HEK293 (cell line): Measurements from ENCODE around the gene SOAT2.

Experiments used
- TRIM28 ChIP-seq: IDR thresholded peaks from 2 replicates; pipeline ENCODE4 v1.6.1; 2011; ENCODE audit warnings: low read length, control low read depth, borderline replicate concordance
- YY1 ChIP-seq: fragments of 450-650 bp; formaldehyde crosslinking; IDR thresholded peaks from 2 replicates; pipeline ENCODE4 v1.5.1; 2018; ENCODE audit warnings: missing biosample characterization, missing genetic modification characterization
- ZBTB1 ChIP-seq: fragments of 450-650 bp; formaldehyde crosslinking; IDR thresholded peaks from 2 replicates; pipeline ENCODE4 v1.5.1; 2016; ENCODE audit warnings: missing biosample characterization, missing genetic modification characterization
- ZNF239 ChIP-seq: fragments of 450-650 bp; formaldehyde crosslinking; IDR thresholded peaks from 2 replicates; pipeline ENCODE4 v1.5.1; 2016; ENCODE audit warnings: missing biosample characterization, missing genetic modification characterization
- ZNF302 ChIP-seq: fragments of 450-650 bp; formaldehyde crosslinking; IDR thresholded peaks from 2 replicates; pipeline ENCODE4 v1.5.1; 2016; ENCODE audit warnings: missing biosample characterization, missing genetic modification characterization, low read depth
- ZNF354C ChIP-seq: fragments of 450-650 bp; formaldehyde crosslinking; IDR thresholded peaks from 2 replicates; pipeline ENCODE4 v1.5.1; 2016; ENCODE audit warnings: missing biosample characterization, missing genetic modification characterization, low read depth, borderline replicate concordance
- ZNF530 ChIP-seq: fragments of 450-650 bp; formaldehyde crosslinking; IDR thresholded peaks from 2 replicates; pipeline ENCODE4 v1.5.1; 2016; ENCODE audit warnings: low read depth, missing biosample characterization, missing genetic modification characterization
- ZNF677 ChIP-seq: fragments of 450-650 bp; IDR thresholded peaks from 2 replicates; pipeline ENCODE4 v1.5.0; 2018; ENCODE audit warnings: missing biosample characterization, mild to moderate bottlenecking, missing genetic modification characterization, moderate library complexity
- ZNF777 ChIP-seq: fragments of 450-650 bp; formaldehyde crosslinking; IDR thresholded peaks from 2 replicates; pipeline ENCODE4 v1.5.1; 2017; ENCODE audit warnings: missing biosample characterization, missing genetic modification characterization, borderline replicate concordance
- TF ChIP-seq, protein P1 (sequence below): fragments of 450-650 bp; formaldehyde crosslinking; IDR thresholded peaks from 2 replicates; pipeline ENCODE4 v1.5.1; 2016; ENCODE audit warnings: missing biosample characterization, missing genetic modification characterization

DNA sequence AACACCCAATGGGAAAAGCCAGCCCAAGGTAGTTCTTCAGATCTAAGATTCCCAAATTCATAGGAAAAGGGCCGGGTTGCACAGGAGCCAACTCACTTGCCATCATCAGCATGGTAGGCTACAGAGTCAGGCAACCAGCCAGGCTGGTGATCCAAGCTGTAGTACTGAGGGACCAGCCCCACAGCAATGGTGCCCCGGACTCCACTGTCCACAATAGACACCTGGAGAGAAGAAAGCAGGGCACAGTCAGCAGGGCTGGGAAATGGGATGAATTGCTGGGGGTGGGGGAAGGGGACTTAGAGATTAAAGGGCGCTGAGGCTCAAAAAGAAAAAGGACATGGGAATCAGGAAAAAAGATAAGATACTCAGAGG lies 28.3 kb upstream of the SOAT2 start:
- no peak for TF ChIP-seq TRIM28
- TF ChIP-seq, protein P1, sequence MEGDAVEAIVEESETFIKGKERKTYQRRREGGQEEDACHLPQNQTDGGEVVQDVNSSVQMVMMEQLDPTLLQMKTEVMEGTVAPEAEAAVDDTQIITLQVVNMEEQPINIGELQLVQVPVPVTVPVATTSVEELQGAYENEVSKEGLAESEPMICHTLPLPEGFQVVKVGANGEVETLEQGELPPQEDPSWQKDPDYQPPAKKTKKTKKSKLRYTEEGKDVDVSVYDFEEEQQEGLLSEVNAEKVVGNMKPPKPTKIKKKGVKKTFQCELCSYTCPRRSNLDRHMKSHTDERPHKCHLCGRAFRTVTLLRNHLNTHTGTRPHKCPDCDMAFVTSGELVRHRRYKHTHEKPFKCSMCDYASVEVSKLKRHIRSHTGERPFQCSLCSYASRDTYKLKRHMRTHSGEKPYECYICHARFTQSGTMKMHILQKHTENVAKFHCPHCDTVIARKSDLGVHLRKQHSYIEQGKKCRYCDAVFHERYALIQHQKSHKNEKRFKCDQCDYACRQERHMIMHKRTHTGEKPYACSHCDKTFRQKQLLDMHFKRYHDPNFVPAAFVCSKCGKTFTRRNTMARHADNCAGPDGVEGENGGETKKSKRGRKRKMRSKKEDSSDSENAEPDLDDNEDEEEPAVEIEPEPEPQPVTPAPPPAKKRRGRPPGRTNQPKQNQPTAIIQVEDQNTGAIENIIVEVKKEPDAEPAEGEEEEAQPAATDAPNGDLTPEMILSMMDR (tag by site-specific recombination) = no peak
- no peak for TF ChIP-seq ZNF239 (tag by site-specific recombination)
- TF ChIP-seq YY1 (tag by site-specific recombination) = no peak
- TF ChIP-seq ZNF302 (tag by site-specific recombination) = no peak
- TF ChIP-seq ZNF777 (tag by site-specific recombination) = no peak
- TF ChIP-seq ZNF354C = no peak
- TF ChIP-seq ZBTB1 (tag by site-specific recombination) = no peak
- no peak for TF ChIP-seq ZNF530 (tag by site-specific recombination)
- no peak for TF ChIP-seq ZNF677 (tag by site-specific recombination)
